ENCODE results near the gene MGAT3. TPM values are rescaled to one million over a fixed set of nuclear protein-coding genes. Genes with fewer than 3 reads are reported as not detected.

MGAT3 gene
- total and polyA plus RNA-seq, 2 of the 13 experiments (the other 11 are each of a cell fraction or from before 2014, with no cell fraction given), result 0.11 to 0.15 TPM

DNA sequence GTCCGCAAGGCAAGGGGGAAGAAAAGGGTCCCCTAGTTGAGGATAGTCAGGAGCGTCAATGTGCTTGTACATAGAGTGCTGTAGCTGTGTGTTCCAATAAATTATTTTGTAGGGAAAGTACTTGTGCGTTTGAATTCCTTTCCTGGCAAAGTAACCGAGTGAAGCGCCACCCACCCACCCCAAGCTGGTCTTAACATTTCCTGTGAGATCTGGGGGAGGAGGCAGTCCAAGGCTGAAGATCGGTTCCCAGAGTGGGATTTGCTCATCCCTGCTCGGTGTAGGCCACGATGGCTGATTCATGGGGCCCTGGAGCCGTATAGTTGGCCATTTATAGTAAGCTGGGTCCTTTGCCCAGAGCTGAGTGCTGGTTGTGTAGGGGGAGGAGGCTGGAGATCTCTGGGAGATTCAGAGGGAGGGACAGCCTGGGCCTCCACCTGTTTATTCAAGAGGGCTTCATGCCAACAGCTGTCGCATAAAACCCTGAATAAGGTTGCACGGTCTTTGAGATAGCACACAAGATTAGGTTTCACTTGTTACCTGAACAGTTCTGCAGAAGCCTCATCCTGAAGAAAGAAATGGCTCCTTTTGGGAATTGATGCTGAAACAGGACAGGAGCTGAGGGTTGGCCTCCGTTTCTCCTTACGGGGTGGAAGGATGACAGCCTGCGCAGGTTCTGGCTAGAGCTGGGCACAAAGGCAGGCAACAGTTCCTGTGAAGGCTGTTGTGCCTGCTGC lies 65.9 kb downstream of the MGAT3 start (continued):
- TF ChIP-seq, protein P1, sequence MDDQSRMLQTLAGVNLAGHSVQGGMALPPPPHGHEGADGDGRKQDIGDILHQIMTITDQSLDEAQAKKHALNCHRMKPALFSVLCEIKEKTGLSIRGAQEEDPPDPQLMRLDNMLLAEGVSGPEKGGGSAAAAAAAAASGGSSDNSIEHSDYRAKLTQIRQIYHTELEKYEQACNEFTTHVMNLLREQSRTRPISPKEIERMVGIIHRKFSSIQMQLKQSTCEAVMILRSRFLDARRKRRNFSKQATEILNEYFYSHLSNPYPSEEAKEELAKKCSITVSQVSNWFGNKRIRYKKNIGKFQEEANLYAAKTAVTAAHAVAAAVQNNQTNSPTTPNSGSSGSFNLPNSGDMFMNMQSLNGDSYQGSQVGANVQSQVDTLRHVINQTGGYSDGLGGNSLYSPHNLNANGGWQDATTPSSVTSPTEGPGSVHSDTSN (CRISPR knock-in tag; IDR thresholded peaks at IDR 0.05; ENCODE audit: borderline replicate concordance), result no peak
- TF ChIP-seq ARNT (IDR thresholded peaks at IDR 0.05) (no peak), SALL1 (CRISPR knock-in tag; IDR thresholded peaks at IDR 0.05) (no peak), PITX1 (CRISPR knock-in tag; IDR thresholded peaks at IDR 0.05) (no peak), ZNF616 (CRISPR knock-in tag; IDR thresholded peaks at IDR 0.05; ENCODE audit: low read depth) (no peak), CHD4 (IDR thresholded peaks at IDR 0.05; ENCODE audit: borderline replicate concordance, low read length) (no peak), ZNF207 (IDR thresholded peaks at IDR 0.05; ENCODE audit: borderline replicate concordance) (no peak), KMT2B (CRISPR knock-in tag; IDR thresholded peaks at IDR 0.05) (no peak), ARHGAP35 (CRISPR knock-in tag; IDR thresholded peaks at IDR 0.05; ENCODE audit: borderline replicate concordance) (no peak), TBL1XR1 (IDR thresholded peaks at IDR 0.05; ENCODE audit: borderline replicate concordance, low read length, partially characterized antibody) (no peak), ZKSCAN5 (CRISPR knock-in tag; IDR thresholded peaks at IDR 0.05) (no peak), NR3C1 (CRISPR knock-in tag; IDR thresholded peaks at IDR 0.05) (no peak)
- TF ChIP-seq, protein P2, sequence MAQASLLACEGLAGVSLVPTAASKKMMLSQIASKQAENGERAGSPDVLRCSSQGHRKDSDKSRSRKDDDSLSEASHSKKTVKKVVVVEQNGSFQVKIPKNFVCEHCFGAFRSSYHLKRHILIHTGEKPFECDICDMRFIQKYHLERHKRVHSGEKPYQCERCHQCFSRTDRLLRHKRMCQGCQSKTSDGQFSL (CRISPR knock-in tag; IDR thresholded peaks at IDR 0.05), result no peak
- TF ChIP-seq, protein P3, sequence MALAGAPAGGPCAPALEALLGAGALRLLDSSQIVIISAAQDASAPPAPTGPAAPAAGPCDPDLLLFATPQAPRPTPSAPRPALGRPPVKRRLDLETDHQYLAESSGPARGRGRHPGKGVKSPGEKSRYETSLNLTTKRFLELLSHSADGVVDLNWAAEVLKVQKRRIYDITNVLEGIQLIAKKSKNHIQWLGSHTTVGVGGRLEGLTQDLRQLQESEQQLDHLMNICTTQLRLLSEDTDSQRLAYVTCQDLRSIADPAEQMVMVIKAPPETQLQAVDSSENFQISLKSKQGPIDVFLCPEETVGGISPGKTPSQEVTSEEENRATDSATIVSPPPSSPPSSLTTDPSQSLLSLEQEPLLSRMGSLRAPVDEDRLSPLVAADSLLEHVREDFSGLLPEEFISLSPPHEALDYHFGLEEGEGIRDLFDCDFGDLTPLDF (CRISPR knock-in tag; IDR thresholded peaks at IDR 0.05), result no peak
- TF ChIP-seq, protein P4, sequence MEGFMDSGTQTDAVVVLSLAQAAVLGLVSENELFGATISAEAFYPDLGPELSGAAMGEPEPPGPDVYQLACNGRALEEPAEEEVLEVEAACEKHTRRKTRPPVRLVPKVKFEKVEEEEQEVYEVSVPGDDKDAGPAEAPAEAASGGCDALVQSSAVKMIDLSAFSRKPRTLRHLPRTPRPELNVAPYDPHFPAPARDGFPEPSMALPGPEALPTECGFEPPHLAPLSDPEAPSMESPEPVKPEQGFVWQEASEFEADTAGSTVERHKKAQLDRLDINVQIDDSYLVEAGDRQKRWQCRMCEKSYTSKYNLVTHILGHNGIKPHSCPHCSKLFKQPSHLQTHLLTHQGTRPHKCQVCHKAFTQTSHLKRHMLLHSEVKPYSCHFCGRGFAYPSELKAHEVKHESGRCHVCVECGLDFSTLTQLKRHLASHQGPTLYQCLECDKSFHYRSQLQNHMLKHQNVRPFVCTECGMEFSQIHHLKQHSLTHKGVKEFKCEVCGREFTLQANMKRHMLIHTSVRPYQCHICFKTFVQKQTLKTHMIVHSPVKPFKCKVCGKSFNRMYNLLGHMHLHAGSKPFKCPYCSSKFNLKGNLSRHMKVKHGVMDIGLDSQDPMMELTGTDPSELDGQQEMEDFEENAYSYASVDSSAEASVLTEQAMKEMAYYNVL (CRISPR knock-in tag; IDR thresholded peaks at IDR 0.05; ENCODE audit: borderline replicate concordance), result no peak
- TF ChIP-seq, protein P5, sequence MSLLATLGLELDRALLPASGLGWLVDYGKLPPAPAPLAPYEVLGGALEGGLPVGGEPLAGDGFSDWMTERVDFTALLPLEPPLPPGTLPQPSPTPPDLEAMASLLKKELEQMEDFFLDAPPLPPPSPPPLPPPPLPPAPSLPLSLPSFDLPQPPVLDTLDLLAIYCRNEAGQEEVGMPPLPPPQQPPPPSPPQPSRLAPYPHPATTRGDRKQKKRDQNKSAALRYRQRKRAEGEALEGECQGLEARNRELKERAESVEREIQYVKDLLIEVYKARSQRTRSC (CRISPR knock-in tag; IDR thresholded peaks at IDR 0.05; ENCODE audit: low read depth), result no peak
- TF ChIP-seq, protein P6, sequence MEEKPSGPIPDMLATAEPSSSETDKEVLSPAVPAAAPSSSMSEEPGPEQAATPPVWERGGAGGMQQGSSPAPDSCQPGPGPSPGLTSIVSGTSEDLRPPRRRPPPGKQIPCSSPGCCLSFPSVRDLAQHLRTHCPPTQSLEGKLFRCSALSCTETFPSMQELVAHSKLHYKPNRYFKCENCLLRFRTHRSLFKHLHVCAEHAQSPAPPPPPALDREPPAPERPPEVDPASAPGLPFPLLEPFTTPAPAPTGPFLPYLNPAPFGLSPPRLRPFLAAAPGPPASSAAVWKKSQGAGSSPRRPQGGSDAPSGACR (CRISPR knock-in tag; IDR thresholded peaks at IDR 0.05), result peak; percentile 39; the same call in 1 of the 2 replicates
- TF ChIP-seq, protein P7, sequence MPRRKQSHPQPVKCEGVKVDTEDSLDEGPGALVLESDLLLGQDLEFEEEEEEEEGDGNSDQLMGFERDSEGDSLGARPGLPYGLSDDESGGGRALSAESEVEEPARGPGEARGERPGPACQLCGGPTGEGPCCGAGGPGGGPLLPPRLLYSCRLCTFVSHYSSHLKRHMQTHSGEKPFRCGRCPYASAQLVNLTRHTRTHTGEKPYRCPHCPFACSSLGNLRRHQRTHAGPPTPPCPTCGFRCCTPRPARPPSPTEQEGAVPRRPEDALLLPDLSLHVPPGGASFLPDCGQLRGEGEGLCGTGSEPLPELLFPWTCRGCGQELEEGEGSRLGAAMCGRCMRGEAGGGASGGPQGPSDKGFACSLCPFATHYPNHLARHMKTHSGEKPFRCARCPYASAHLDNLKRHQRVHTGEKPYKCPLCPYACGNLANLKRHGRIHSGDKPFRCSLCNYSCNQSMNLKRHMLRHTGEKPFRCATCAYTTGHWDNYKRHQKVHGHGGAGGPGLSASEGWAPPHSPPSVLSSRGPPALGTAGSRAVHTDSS (CRISPR knock-in tag; conservative IDR thresholded peaks at IDR 0.05), result no peak
